OCI-LY7 (cell line): Measurements from ENCODE around the gene ADPRHL1. TPM values are rescaled to one million over a fixed set of nuclear protein-coding genes. Genes with fewer than 3 reads are reported as not detected.

Experiments used
- BruUV-seq: library from RNA; stranded (reverse); fragments of 400-500 nt; replicated peaks from 2 replicates; lab custom pipeline; 2021; lab: Mats Ljungman, UMichigan
- CTCF ChIA-PET: fragments of 300-600 bp; sonication (Branson Sonifier 250); formaldehyde crosslinking; loops from one replicate; lab custom pipeline; 2022; ENCODE audit warnings: antibody characterized with exemption; ENCODE audit not compliant: unreplicated experiment; lab: Charles Lee
- POLR2A ChIA-PET: fragments of 300-600 bp; sonication (Branson Sonifier 250); formaldehyde crosslinking; loops from one replicate; lab custom pipeline; 2022; ENCODE audit warnings: antibody characterized with exemption; lab: Charles Lee
- DNase-seq: peaks from one replicate; pipeline ENCODE4 v3.0.0-alpha.2; 2015; ENCODE audit warnings: low spot score
- H2AFZ ChIP-seq: fragments of 200-600 bp; sonication (generic), shearing (Covaris generic); 2 replicates; pipeline ENCODE4 v1.6.1; 2014; ENCODE audit warnings: mild to moderate bottlenecking, antibody characterized with exemption, low read length, moderate library complexity
- H3K27ac ChIP-seq: fragments of 200-600 bp; sonication (generic); 2 replicates; pipeline ENCODE4 v1.5.1; 2014; ENCODE audit warnings: mixed run types, low read depth, mild to moderate bottlenecking, moderate library complexity, low read length, inconsistent platforms; ENCODE audit not compliant: poor library complexity, severe bottlenecking
- H3K36me3 ChIP-seq: fragments of 200-600 bp; sonication (generic); 2 replicates; pipeline ENCODE4 v1.6.1; 2014; ENCODE audit warnings: mild to moderate bottlenecking, antibody characterized with exemption, low read length, moderate library complexity, mixed read lengths; ENCODE audit not compliant: insufficient read depth
- H3K4me1 ChIP-seq: fragments of 200-600 bp; sonication (generic); 2 replicates; pipeline ENCODE4 v1.5.1; 2014; ENCODE audit warnings: mild to moderate bottlenecking, low read length; ENCODE audit not compliant: insufficient read depth, poor library complexity, severe bottlenecking
- H3K4me2 ChIP-seq: fragments of 200-600 bp; sonication (generic); 2 replicates; pipeline ENCODE4 v1.6.1; 2014; ENCODE audit warnings: mild to moderate bottlenecking, low read length
- H3K4me3 ChIP-seq: fragments of 200-600 bp; sonication (generic); 2 replicates; pipeline ENCODE4 v1.5.1; 2014; ENCODE audit warnings: mild to moderate bottlenecking, low read depth, low read length; ENCODE audit not compliant: poor library complexity, severe bottlenecking
- H3K79me2 ChIP-seq: fragments of 200-600 bp; sonication (generic); 2 replicates; pipeline ENCODE4 v1.6.1; 2016; ENCODE audit warnings: low read depth, mild to moderate bottlenecking, low read length, moderate library complexity, mixed read lengths; ENCODE audit not compliant: insufficient read depth
- H3K9me2 ChIP-seq: fragments of 200-600 bp; sonication (generic); 2 replicates; pipeline ENCODE4 v1.6.1; 2016; ENCODE audit warnings: mild to moderate bottlenecking, low read length, mixed read lengths; ENCODE audit not compliant: insufficient read depth
- H3K9me3 ChIP-seq: fragments of 200-600 bp; sonication (generic); 2 replicates; pipeline ENCODE4 v1.6.1; 2014; ENCODE audit warnings: mild to moderate bottlenecking, mixed run types, low read length, mixed read lengths
- H4K20me1 ChIP-seq: fragments of 200-600 bp; sonication (generic); 2 replicates; pipeline ENCODE4 v1.6.1; 2014; ENCODE audit warnings: mild to moderate bottlenecking, antibody characterized with exemption, low read length, moderate library complexity, mixed read lengths; ENCODE audit not compliant: insufficient read depth
- CTCF ChIP-seq: fragments of 200-600 bp; sonication (generic); conservative IDR thresholded peaks from 2 replicates; pipeline ENCODE4 v1.5.1; 2014; ENCODE audit warnings: mild to moderate bottlenecking, antibody characterized with exemption, low read length, moderate library complexity, mixed read lengths
- EZH2phosphoT487 ChIP-seq: fragments of 200-600 bp; sonication (generic); IDR thresholded peaks from 2 replicates; pipeline ENCODE4 v1.6.1; 2018; ENCODE audit warnings: low read depth, borderline replicate concordance, mild to moderate bottlenecking, mixed run types, antibody characterized with exemption, low read length, moderate library complexity, mixed read lengths
- intact Hi-C: fragments of 100-400 bp; cut with micrococcal nuclease; formaldehyde crosslinking; loops from one replicate; pipeline ENCODE4 v1.10.0; 2022; ENCODE audit not compliant: unreplicated experiment
- total RNA-seq, 2 experiments: library from RNA; depleted of rRNA in 1 of 2; stranded (reverse); fragments of >200 nt in 1 of 2; shearing (Covaris generic) in 1 of 2; gene quantifications; 2 replicates each; pipeline ENCODE4 v1.2.3, GENCODE V29; 2014 to 2022

ADPRHL1 gene
- total RNA-seq, 2 experiments from 2014 or later = 2.5 to 6.2 TPM

GRCh38 chr13:113361406-113361805 lies 91.9 kb downstream of the ADPRHL1 start:
- Histone ChIP-seq H4K20me1 (no peaks in the 10 kb centered on the region), H3K4me2 (no peak overlapping the region), H3K9me3 (no peaks in the 10 kb centered on the region), H3K36me3 (no peaks in the 10 kb centered on the region), H3K4me3 (no peak overlapping the region), H2AFZ (no peak overlapping the region), H3K9me2 (no peaks in the 10 kb centered on the region), H3K4me1 (no peaks in the 10 kb centered on the region), H3K27ac (no peak overlapping the region), H3K79me2 (no peaks in the 10 kb centered on the region)
- CTCF ChIA-PET = no interaction called here
- no TSS peak for BruUV-seq
- TF ChIP-seq CTCF (no peak), EZH2phosphoT487 (no peak)
- no peak for DNase-seq
- POLR2A ChIA-PET = no interaction called here
- intact Hi-C loops = no loop called here

GRCh38 chr13:113360446-113360845 lies 92.8 kb downstream of the ADPRHL1 start:
- TF ChIP-seq EZH2phosphoT487 (no peak), CTCF (no peak)
- Histone ChIP-seq H3K36me3 (no peaks in the 10 kb centered on the region), H3K9me3 (no peaks in the 10 kb centered on the region), H3K9me2 (no peaks in the 10 kb centered on the region), H4K20me1 (no peaks in the 10 kb centered on the region), H3K4me3 (no peak overlapping the region), H3K79me2 (no peaks in the 10 kb centered on the region), H3K4me1 (no peaks in the 10 kb centered on the region), H2AFZ (no peak overlapping the region), H3K4me2 (no peak overlapping the region), H3K27ac (no peak overlapping the region)
- ChIA-PET CTCF (no interaction called here), POLR2A (no interaction called here)
- DNase-seq = no peak
- BruUV-seq = no TSS peak
- intact Hi-C loops = no loop called here

GRCh38 chr13:113359571-113359970 lies 93.7 kb downstream of the ADPRHL1 start:
- no peak for TF ChIP-seq CTCF
- TF ChIP-seq EZH2phosphoT487 = no peak
- DNase-seq = no peak
- H3K79me2 ChIP-seq = no peaks in the 10 kb centered on the region

More at GRCh38 chr13:113359571-113359970, 93.7 kb downstream of the ADPRHL1 start:
- intact Hi-C loops = no loop called here
- H3K4me3 ChIP-seq = no peak overlapping the region
- ChIA-PET CTCF (no interaction called here), POLR2A (interaction anchor here (0.6 kb wide), 1 partner anchor 193 kb away, joined by 3 read pairs; no protein-coding TSS in a partner anchor)
- H3K9me2 ChIP-seq = no peaks in the 10 kb centered on the region
- no TSS peak for BruUV-seq
- H3K9me3 ChIP-seq = no peaks in the 10 kb centered on the region
- H3K27ac ChIP-seq = no peak overlapping the region
- H3K36me3 ChIP-seq = no peaks in the 10 kb centered on the region
- H2AFZ ChIP-seq = no peak overlapping the region
- no peaks in the 10 kb centered on the region for H4K20me1 ChIP-seq
- H3K4me1 ChIP-seq = no peaks in the 10 kb centered on the region
- no peak overlapping the region for H3K4me2 ChIP-seq
